Suprapubic skin (tissue), 4 donors: ENCODE data around the gene NSUN3.

Source experiments
- EP300 ChIP-seq: sonication (generic); formaldehyde crosslinking; IDR thresholded peaks from one replicate; pipeline ENCODE4 v1.6.1; 2017; ENCODE audit warnings: antibody characterized with exemption
- POLR2A ChIP-seq, 2 donors: fragments of 450-650 bp; IDR thresholded peaks; one replicate each; pipeline ENCODE4 v1.6.1; 2017; ENCODE audit warnings: antibody characterized with exemption in 2 of 2, mild to moderate bottlenecking in 2 of 2, moderate library complexity in 2 of 2
- POLR2AphosphoS5 ChIP-seq, 3 donors: sonication (generic); formaldehyde crosslinking; IDR thresholded peaks; one replicate each; pipeline ENCODE4 v1.6.1; 2017; ENCODE audit warnings: antibody characterized with exemption in 3 of 3
- TF ChIP-seq, protein P1 (sequence below), 2 donors: fragments of 200-600 bp in 1 of 2; fragments of 450-650 bp in 1 of 2; sonication (generic) in 1 of 2; IDR thresholded peaks; one replicate each; pipeline ENCODE4 v1.5.1; 2016 to 2019; ENCODE audit warnings: antibody characterized with exemption in 2 of 2, mild to moderate bottlenecking in 1 of 2, moderate library complexity in 1 of 2

DNA sequence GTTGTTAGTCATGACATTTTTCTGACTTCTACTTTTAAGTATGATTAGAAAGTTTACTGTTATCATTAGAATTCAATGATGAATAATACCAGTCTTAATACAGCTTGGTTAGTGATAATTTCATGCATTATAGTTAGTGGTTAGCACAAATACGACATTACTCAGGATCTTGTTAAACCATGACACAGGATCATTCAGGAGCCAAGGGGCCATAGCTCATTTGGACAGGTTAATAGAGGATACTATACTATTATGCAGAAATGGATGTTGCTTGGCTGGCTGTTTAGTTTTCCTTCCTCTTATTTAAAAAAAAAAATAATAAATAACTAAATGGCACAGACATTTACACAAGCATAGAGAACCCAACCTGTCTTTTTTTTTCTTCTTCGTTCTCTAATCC lies 55.5 kb downstream of the NSUN3 start:
- TF ChIP-seq POLR2A (IDR thresholded peaks at IDR 0.05) = no peak
- TF ChIP-seq, protein P1, sequence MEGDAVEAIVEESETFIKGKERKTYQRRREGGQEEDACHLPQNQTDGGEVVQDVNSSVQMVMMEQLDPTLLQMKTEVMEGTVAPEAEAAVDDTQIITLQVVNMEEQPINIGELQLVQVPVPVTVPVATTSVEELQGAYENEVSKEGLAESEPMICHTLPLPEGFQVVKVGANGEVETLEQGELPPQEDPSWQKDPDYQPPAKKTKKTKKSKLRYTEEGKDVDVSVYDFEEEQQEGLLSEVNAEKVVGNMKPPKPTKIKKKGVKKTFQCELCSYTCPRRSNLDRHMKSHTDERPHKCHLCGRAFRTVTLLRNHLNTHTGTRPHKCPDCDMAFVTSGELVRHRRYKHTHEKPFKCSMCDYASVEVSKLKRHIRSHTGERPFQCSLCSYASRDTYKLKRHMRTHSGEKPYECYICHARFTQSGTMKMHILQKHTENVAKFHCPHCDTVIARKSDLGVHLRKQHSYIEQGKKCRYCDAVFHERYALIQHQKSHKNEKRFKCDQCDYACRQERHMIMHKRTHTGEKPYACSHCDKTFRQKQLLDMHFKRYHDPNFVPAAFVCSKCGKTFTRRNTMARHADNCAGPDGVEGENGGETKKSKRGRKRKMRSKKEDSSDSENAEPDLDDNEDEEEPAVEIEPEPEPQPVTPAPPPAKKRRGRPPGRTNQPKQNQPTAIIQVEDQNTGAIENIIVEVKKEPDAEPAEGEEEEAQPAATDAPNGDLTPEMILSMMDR (IDR thresholded peaks at IDR 0.05) = no peak
- TF ChIP-seq EP300 = no peak
- no peak for TF ChIP-seq POLR2AphosphoS5 (IDR thresholded peaks at IDR 0.05)
